GM12873 (cell line): ENCODE data around the gene RNU4-1.
A peak's percentile ranks its signal among the peaks of the same experiment; 100 is the strongest.

Source experiments
- TF ChIP-seq, protein P1 (sequence below): IDR thresholded peaks from 2 replicates; pipeline ENCODE4 v1.5.1; 2012; ENCODE audit warnings: low read depth, mild to moderate bottlenecking, moderate library complexity, low read length, control low read depth; ENCODE audit not compliant: insufficient read depth; ENCODE audit errors: missing control alignments

Gene RNU4-1

DNA sequence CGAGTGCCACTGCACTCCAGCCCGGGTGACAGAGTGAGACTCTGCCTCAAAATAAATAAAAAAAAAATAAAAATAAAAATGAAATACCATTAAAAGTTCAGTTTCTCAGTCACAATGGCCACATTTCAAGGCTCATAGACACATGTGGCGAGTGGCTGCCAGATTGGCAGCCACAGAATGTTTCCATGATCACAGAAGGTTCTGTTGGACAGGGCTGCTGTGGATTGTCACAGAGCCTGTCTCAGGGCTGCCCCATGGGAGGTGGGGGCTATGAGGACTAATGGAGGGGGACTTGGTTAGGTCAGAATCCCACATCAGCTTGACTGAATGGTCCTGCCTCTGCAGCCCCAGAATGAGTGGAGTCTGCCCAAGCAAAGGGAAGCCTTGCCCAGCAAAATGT lies 38.4 kb upstream of the RNU4-1 start:
- TF ChIP-seq, protein P1, sequence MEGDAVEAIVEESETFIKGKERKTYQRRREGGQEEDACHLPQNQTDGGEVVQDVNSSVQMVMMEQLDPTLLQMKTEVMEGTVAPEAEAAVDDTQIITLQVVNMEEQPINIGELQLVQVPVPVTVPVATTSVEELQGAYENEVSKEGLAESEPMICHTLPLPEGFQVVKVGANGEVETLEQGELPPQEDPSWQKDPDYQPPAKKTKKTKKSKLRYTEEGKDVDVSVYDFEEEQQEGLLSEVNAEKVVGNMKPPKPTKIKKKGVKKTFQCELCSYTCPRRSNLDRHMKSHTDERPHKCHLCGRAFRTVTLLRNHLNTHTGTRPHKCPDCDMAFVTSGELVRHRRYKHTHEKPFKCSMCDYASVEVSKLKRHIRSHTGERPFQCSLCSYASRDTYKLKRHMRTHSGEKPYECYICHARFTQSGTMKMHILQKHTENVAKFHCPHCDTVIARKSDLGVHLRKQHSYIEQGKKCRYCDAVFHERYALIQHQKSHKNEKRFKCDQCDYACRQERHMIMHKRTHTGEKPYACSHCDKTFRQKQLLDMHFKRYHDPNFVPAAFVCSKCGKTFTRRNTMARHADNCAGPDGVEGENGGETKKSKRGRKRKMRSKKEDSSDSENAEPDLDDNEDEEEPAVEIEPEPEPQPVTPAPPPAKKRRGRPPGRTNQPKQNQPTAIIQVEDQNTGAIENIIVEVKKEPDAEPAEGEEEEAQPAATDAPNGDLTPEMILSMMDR: no peak

DNA sequence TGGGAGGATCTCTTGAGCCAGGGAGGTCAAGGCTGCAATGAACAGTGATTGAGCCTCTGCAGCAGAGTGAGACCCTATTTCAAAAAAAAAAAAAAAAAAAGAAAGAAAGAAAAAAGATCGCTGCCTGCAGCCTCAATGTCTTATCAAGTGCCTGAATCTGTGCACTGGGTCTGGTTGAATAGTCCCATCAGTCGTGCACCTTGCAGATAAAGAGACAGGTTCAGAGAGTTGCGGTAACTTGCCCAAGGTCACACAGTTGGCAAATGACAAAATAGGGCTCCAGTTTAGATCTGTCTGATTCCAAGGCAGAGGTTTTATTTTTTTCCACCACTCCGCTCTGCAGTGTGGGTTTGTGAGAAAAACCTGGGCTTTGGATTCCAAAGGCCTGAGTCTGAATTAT lies 35.2 kb upstream of the RNU4-1 start:
- TF ChIP-seq, protein P1: no peak

DNA sequence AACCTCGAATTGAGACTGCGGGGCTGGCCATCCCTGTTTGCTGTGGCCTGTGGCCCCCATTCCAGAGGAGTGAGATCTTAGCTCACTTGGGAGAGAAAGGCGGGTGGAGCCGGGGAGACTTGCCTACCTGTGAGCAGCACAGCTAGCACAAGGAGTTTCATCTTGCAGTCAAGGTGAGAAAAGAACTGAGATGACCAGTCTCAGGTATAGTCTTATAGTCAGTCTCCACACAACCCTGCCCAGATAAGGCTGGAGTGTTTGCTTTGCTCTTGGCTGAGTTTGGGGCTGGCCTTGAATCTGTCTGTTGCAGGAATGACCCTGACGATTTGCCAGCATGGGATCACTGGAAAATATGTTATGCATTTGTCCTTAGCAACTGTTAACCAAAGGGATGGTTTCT lies 34.6 kb upstream of the RNU4-1 start, which contains the start of gene PLA2G1B:
TSS of gene PLA2G1B (minus strand) at position 187 of the 400 bp plus-strand sequence. CDS start at position 161, 26 bp downstream.
- TF ChIP-seq, protein P1: no peak

DNA sequence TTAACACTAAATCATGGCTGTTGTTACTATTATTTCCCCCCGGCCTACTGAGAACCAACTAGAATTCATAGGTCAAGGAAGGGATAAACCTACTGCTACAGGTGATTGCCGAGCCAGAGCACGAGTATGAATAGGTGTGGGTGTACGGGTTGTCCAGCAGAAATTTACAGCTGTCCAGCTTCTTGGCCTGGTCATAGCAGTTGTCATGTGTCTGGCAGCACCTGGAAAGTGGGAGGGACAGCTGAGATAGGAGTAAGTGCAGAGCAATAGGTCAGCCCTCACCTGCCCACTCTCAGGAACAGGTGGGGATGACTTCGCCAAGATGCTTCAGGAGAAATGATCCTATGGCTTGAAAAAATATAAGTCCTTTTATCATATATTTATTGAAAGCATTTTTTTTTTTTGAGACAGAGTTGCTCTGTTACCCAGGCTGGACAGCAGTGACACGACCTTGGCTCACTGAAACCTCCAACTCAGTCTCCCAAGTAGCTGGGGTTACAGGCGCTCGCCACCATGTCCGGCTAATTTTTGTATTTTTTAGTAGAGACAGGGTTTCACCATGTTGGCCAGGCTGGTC lies 31.9 kb upstream of the RNU4-1 start:
- TF ChIP-seq, protein P1: no peak

DNA sequence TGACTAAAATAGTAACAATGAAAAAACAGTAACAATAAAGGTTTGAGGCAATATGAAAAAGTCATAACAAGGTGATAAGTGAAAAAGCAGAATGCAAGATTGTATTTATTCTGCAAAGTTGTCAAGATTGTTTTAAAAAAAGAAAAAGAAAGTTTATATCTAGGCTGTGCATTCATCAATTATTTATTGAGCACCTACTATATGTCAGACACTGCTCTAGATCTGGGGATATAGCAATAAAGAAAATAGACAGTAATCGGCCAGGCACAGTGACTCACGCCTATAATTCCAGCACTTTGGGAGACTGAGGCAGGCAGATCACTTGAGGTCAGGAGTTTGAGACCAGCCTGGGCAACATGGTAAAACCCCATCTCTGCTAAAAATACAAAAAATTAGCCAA lies 30.7 kb upstream of the RNU4-1 start:
- TF ChIP-seq, protein P1: no peak

DNA sequence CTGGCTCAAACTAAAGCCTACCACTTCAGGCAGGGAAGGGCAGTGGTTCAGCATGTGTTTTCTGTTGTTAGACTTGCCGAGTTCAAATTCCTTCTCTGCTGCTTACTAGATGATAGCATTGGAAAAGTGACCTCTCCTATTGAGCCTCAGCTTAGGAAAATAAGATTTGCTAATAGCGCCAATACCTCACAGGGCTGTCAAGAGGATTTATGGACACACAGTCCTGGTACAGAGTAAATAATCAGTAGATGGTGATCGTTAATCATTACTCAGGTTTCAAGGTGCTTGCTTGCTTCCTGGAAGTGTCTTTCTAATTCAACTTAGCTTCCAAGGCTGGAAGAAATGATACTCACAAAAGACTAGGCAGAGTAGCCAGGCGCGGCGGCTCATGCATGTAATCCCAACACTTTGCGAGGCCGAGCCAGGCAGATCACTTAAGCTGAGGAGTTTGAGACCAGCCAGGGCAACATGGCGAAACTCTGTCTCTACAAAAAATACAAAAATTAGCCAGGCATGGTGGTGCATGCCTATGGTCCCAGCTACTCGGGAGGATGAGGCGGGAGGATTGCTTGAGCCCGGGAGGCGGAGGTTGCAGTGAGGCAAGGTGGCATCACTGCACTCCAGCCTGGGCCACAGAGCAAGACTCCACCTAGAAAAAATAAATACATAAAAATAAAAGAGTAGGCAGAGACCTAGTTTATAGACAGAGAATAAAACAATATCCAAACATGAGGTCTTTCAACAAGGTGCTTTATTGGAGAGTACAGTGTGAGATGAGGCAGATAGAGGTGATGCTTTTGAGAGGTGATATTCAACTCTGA lies 28.6 kb upstream of the RNU4-1 start:
- TF ChIP-seq, protein P1: no peak

DNA sequence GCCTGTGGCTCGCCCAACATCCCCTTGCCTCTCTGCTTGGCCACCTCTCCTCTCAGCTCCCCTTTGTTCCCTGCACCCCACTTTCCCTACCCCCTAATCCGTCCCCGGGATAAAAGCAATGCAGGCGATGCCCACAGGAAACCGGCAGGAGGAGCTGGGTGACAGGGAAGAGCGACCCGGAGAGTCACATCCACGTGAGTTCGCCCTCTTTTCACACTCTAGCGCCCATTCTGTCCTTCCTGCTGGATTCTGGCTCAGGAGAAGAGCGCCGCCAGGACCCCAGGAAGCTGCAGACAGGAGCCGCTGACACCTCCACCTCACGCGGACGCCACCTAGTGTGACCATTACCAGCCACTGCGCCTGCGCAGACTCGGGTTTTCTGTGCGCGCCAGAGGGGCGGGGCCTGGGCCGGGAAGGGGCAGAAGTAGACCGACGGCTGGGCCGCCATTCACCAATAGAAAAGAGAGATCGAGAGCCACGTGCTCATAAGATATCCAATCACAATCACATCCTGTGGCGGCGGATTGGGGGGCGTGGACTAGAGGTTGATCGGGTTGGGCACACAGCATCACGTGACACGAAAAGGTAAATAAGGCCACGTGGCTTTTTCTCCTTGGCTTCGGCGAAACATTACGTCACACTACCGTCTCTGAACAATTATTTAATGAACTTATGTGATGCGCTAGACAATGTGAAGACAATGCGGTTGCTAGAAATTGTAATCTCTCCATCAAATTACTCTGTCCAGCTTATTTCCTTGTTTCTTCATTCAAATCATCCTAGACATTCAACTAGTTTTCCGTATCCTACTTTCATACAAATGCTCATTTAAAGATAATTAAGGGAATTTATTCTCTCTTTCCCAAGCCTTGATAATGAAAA lies 24.4 kb upstream of the RNU4-1 start:
- TF ChIP-seq, protein P1: peak; percentile 64
